ENCODE measurements around the gene CLMN.

Gene CLMN

GRCh38 chr14:95254288-95254687, 65.4 kb downstream of the CLMN start:
- no peak overlapping the region for H3K27ac ChIP-seq (replicated peaks)
- no peak overlapping the region for H3K4me3 ChIP-seq (replicated peaks; ENCODE audit: insufficient read depth, low read length)
- H3K27me3 ChIP-seq (ENCODE audit: insufficient read depth, poor library complexity, severe bottlenecking): no peaks in the 10 kb centered on the region
- DNase-seq (ENCODE audit: low read depth in 1 of 2, low spot score in 1 of 2): no peak
- TF ChIP-seq, protein P1, sequence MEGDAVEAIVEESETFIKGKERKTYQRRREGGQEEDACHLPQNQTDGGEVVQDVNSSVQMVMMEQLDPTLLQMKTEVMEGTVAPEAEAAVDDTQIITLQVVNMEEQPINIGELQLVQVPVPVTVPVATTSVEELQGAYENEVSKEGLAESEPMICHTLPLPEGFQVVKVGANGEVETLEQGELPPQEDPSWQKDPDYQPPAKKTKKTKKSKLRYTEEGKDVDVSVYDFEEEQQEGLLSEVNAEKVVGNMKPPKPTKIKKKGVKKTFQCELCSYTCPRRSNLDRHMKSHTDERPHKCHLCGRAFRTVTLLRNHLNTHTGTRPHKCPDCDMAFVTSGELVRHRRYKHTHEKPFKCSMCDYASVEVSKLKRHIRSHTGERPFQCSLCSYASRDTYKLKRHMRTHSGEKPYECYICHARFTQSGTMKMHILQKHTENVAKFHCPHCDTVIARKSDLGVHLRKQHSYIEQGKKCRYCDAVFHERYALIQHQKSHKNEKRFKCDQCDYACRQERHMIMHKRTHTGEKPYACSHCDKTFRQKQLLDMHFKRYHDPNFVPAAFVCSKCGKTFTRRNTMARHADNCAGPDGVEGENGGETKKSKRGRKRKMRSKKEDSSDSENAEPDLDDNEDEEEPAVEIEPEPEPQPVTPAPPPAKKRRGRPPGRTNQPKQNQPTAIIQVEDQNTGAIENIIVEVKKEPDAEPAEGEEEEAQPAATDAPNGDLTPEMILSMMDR (IDR thresholded peaks at IDR 0.05; ENCODE audit: insufficient read depth, low read length): no peak
- no peak for TF ChIP-seq SPI1 (IDR thresholded peaks at IDR 0.05; ENCODE audit: borderline replicate concordance, low read depth)
- TF ChIP-seq POLR2AphosphoS5 (IDR thresholded peaks at IDR 0.05; ENCODE audit: low read depth): no peak
- TF ChIP-seq, protein P2, sequence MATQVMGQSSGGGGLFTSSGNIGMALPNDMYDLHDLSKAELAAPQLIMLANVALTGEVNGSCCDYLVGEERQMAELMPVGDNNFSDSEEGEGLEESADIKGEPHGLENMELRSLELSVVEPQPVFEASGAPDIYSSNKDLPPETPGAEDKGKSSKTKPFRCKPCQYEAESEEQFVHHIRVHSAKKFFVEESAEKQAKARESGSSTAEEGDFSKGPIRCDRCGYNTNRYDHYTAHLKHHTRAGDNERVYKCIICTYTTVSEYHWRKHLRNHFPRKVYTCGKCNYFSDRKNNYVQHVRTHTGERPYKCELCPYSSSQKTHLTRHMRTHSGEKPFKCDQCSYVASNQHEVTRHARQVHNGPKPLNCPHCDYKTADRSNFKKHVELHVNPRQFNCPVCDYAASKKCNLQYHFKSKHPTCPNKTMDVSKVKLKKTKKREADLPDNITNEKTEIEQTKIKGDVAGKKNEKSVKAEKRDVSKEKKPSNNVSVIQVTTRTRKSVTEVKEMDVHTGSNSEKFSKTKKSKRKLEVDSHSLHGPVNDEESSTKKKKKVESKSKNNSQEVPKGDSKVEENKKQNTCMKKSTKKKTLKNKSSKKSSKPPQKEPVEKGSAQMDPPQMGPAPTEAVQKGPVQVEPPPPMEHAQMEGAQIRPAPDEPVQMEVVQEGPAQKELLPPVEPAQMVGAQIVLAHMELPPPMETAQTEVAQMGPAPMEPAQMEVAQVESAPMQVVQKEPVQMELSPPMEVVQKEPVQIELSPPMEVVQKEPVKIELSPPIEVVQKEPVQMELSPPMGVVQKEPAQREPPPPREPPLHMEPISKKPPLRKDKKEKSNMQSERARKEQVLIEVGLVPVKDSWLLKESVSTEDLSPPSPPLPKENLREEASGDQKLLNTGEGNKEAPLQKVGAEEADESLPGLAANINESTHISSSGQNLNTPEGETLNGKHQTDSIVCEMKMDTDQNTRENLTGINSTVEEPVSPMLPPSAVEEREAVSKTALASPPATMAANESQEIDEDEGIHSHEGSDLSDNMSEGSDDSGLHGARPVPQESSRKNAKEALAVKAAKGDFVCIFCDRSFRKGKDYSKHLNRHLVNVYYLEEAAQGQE (IDR thresholded peaks at IDR 0.05; ENCODE audit: insufficient replicate concordance, low read depth): no peak
- TF ChIP-seq GABPA (IDR thresholded peaks at IDR 0.05; ENCODE audit: low read depth): no peak

DNA sequence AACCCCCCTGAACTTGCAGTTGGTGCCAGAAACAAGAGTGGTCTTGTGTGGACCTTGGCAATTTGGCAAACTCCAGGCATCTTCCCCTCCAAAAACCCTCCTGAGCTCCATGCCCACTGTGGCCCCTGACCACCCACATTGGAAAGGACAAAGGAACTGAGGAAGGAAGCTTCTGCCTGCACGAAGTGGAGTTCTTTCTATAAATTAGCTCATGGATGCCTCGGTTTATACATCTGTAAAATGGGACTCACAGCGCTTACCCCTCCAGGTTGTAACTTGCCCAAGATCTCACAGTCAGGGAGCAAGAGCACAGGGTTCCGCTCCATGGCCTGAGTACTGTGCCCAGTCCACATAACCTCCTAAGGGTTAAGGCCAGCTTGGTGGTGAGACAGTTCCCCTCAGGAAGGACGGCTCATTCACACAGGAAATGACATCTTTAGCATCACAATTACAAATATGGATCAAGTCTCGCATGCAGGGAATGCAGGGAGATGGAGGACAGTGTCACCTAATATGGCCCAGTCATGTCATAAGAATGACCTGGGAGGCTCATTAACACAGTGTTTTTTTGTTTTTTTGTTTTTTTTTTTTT, 66.6 kb downstream of the CLMN start:
- Histone ChIP-seq H3K4me3 (replicated peaks; ENCODE audit: insufficient read depth, low read length) (no peak overlapping the region), H3K27ac (replicated peaks) (no peak overlapping the region), H3K27me3 (ENCODE audit: insufficient read depth, poor library complexity, severe bottlenecking) (no peaks in the 10 kb centered on the region)
- TF ChIP-seq, protein P2 (IDR thresholded peaks at IDR 0.05; ENCODE audit: insufficient replicate concordance, low read depth): no peak
- TF ChIP-seq SPI1 (IDR thresholded peaks at IDR 0.05; ENCODE audit: borderline replicate concordance, low read depth): no peak
- TF ChIP-seq GABPA (IDR thresholded peaks at IDR 0.05; ENCODE audit: low read depth): no peak
- no peak for TF ChIP-seq POLR2AphosphoS5 (IDR thresholded peaks at IDR 0.05; ENCODE audit: low read depth)
- TF ChIP-seq, protein P1 (IDR thresholded peaks at IDR 0.05; ENCODE audit: insufficient read depth, low read length): no peak
- no peak for DNase-seq (ENCODE audit: low read depth in 1 of 2, low spot score in 1 of 2)

DNA sequence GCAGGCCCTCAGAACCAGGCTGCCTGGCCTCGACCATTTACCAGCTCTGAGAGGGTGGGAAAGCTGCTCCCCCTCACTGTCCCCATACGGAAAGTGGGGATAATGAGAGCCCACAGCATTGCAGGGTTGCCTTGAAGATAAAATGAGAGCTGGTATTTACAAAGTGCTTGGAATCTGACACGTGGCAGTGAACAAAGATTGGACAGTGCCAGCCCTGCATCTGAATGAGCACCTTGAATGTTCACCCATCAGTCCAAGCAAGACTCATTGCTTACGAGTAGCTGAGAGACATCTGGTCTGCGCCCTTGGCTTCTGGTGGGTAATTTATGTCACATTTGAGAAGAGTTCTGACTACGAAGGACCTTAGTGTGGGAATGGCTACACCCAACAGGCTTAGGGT, 67.5 kb downstream of the CLMN start:
- Histone ChIP-seq H3K27me3 (ENCODE audit: insufficient read depth, poor library complexity, severe bottlenecking) (no peaks in the 10 kb centered on the region), H3K27ac (replicated peaks) (no peak overlapping the region), H3K4me3 (replicated peaks; ENCODE audit: insufficient read depth, low read length) (no peak overlapping the region)
- TF ChIP-seq POLR2AphosphoS5 (IDR thresholded peaks at IDR 0.05; ENCODE audit: low read depth) (no peak), GABPA (IDR thresholded peaks at IDR 0.05; ENCODE audit: low read depth) (no peak), SPI1 (IDR thresholded peaks at IDR 0.05; ENCODE audit: borderline replicate concordance, low read depth) (no peak)
- TF ChIP-seq, protein P2 (IDR thresholded peaks at IDR 0.05; ENCODE audit: insufficient replicate concordance, low read depth): no peak
- no peak for DNase-seq (ENCODE audit: low read depth in 1 of 2, low spot score in 1 of 2)
